GM12865 (cell line): ENCODE results near the gene CACNG6.

Experiments
- DNase-seq: peaks from one replicate; pipeline ENCODE4 v3.0.0; 2010; ENCODE audit warnings: low read depth
- H3K4me3 ChIP-seq: 2 replicates; pipeline ENCODE4 v1.5.1; 2011; ENCODE audit warnings: mild to moderate bottlenecking, low read depth, low read length, control low read depth
- TF ChIP-seq, protein P1 (sequence below): IDR thresholded peaks from 2 replicates; pipeline ENCODE4 v1.5.1; 2011; ENCODE audit warnings: low read length, control low read depth, low read depth, inconsistent platforms; ENCODE audit not compliant: insufficient read depth; ENCODE audit errors: missing control alignments

CACNG6 gene

DNA sequence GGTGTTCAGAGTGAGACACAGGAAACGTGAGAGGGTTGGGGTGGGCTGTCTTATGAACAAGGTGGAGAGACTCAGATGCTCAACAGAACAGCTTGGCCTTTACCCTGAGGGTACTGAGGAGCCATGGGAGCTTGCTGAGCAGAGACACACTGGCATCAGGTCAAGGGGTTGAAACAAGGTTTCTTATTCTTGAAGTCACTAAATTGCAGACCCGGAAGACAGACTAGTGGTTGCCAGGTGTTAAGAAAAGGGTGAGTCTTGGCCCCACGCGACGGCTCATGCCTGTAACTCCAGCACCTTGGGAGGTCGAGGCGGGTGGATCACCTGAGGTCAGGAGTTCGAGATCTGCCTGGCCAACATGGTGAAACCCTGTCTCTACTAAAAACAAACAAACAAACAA is 22.4 kb downstream of the CACNG6 start:
- TF ChIP-seq, protein P1, sequence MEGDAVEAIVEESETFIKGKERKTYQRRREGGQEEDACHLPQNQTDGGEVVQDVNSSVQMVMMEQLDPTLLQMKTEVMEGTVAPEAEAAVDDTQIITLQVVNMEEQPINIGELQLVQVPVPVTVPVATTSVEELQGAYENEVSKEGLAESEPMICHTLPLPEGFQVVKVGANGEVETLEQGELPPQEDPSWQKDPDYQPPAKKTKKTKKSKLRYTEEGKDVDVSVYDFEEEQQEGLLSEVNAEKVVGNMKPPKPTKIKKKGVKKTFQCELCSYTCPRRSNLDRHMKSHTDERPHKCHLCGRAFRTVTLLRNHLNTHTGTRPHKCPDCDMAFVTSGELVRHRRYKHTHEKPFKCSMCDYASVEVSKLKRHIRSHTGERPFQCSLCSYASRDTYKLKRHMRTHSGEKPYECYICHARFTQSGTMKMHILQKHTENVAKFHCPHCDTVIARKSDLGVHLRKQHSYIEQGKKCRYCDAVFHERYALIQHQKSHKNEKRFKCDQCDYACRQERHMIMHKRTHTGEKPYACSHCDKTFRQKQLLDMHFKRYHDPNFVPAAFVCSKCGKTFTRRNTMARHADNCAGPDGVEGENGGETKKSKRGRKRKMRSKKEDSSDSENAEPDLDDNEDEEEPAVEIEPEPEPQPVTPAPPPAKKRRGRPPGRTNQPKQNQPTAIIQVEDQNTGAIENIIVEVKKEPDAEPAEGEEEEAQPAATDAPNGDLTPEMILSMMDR, result no peak
- no peak for DNase-seq
- no peak overlapping the region for H3K4me3 ChIP-seq

DNA sequence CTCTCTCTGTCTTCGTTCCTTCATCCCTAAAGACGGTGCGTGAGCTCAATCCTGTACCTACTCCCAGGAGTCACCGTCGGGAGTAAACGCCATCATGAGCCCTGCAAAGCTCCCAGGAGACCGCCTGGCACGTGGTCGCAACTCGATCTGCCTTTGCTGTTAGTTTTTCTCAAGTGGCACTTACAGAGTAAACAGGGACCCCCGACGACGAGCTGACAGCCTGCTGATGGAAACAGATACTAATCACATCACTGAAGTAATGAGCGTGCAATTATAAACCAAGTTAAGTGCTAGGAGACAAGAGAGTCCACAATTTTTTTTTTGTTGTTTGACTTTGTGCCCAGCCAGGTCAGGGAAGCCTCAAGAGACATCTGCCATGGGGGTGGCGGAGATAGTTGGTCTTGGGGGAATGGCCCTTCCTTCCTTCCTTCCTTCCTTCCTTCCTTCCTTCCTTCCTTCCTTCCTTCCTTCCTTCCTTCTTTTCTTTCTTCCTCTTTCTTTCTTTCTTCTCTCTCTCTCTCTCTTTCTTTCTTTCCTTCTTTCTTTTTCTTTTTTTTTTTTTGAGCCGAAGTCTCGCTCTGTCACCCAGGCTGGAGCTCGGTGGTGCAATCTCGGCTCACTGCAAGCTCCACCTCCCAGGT is 23.6 kb downstream of the CACNG6 start:
- no peak for DNase-seq
- TF ChIP-seq, protein P1, result no peak
- H3K4me3 ChIP-seq, result no peak overlapping the region

DNA sequence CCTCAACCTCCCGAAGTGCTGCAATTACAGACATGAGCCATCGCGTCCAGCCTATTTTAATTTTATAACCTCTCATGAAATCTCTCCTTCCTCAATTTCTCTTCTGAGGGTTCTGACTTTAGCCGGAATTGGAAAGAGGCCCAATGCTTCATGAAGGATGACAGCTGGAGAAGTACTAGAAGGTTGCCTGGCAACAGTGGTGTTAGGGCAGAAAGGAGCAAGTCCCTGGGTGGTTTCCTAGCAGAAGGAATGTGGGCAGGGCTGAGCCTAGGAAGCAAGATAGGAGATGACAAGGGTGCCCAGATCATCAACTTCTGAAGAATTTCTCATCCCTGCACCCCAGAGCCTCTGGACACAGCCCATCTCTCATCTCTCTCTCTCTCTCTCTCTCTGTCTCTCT is 25.8 kb downstream of the CACNG6 start:
- DNase-seq, result no peak
- TF ChIP-seq, protein P1, result no peak

DNA sequence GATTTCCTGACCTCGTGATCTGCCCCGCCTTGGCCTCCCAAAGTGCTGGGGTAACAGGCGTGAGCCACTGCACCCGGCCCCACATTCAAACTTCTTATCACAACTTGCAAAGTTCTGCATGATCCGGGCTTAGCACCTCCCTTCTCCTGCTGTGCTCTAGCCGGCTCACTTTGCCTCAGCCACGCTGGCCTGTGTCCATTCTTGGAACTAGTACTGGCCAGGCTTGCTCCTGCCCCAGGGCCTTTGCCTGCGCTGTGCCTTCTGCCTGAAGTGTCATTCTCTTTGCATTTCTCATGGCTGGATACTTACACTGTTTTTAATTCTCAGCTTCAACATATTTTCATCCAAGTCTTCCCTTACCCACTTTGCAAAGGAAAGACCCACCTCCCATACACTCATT is 29.9 kb downstream of the CACNG6 start:
- DNase-seq, result no peak
- TF ChIP-seq, protein P1, result no peak
- H3K4me3 ChIP-seq, result no peak overlapping the region

More for the DNA sequence above, 25.8 kb downstream of the CACNG6 start:
- H3K4me3 ChIP-seq, result no peak overlapping the region

DNA sequence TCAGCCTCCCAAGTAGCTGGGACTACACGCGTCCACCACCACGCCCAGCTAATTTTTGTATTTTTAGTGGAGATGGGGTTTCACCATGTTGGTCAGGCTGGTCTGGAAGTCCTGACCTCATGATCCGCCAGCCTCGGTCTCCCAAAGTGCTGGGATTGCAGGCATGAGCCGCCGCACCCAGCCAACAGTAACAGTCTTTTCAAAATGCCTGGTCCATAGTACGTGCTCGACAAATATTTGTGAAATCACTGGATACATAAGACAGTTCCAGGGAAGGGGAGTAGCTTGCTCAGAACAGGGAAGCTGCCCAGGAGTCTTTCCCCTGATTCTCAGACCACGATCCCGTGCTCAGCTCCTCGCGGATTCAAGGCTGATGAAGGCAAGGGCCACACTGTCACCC is 30.5 kb downstream of the CACNG6 start:
- H3K4me3 ChIP-seq, result no peak overlapping the region
- DNase-seq, result no peak
- TF ChIP-seq, protein P1, result no peak

DNA sequence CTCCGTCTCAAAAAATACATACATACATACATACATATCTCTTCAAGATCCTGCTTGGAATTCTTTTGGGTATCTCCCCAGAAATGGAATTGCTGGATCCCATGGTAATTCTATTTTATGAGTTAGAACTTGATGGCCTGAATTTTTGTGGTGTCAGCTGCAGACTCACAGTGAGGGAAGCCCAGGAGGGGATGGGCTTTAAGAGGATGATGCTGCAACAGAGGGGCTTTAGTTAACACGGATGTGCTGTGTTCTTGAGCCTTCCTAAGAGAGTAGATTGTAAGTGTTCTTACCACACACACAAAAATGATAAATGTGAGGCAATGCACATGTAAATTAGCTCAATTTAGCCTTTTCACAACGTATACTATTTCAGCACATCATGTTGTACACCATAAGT is 31.8 kb downstream of the CACNG6 start:
- H3K4me3 ChIP-seq, result no peak overlapping the region
- TF ChIP-seq, protein P1, result no peak
- no peak for DNase-seq

DNA sequence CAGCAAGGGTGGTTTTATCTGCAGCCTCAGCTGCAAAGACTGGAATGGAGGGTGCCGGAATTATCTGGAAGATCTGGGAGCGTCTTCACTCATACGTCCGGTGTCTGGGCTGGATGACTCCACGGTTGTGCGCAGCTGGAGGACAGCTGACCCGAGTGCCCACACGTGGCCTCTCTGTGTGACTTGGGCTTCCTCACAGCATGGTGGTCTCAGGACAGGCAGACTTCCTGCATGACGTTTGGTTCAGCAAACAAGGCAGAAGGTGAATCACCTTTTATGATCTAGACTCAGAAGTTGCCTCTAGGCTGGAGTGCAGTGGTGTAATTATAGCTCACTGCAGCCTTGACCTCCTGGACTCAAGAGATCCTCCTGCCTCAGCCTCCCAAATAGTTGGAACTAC is 33.2 kb downstream of the CACNG6 start:
- H3K4me3 ChIP-seq, result no peak overlapping the region
- DNase-seq, result no peak
- TF ChIP-seq, protein P1, result no peak
